Measurements from ENCODE around the gene TNXB. TPM values are rescaled to one million over a fixed set of nuclear protein-coding genes. Genes with fewer than 3 reads are reported as not detected.

TNXB gene
- total RNA-seq, 2 donors from 2014 or later, result 194 to 210 TPM

- peaks cover 19 to 51% of the 10 kb centered on the region in 2 donors for H3K4me1 ChIP-seq (ENCODE audit: control insufficient read depth in 1 of 2, low read depth in 2 of 2)
- no peak for TF ChIP-seq CTCF (IDR thresholded peaks at IDR 0.05)
- peak within 1 kb of the TSS; percentile 94 to 96 for H3K27ac ChIP-seq
- ATAC-seq (ENCODE audit: insufficient number of reproducible peaks, low FRiP score, low read depth) (peak; percentile 62), DNase-seq (ENCODE audit: low spot score) (peak; percentile 75)
- H3K4me3 ChIP-seq, result peak within 1 kb of the TSS; percentile 94
- H3K9me3 ChIP-seq, result no peaks in the 10 kb centered on the region
- H3K36me3 ChIP-seq, result peaks cover 11% of the 10 kb centered on the region
- H3K27me3 ChIP-seq (replicated peaks; ENCODE audit: insufficient read depth), result no peaks in the 10 kb centered on the region
Observed at GRCh38 chr6:32153564-32154513, 44.7 kb upstream of the TNXB start, which contains the start of gene PPT2. Gene PPT2 (plus strand): TSS chr6:32154141. CDS start chr6:32154595, 454 bp downstream.

- ATAC-seq (ENCODE audit: insufficient number of reproducible peaks, low FRiP score, low read depth) (no peak), DNase-seq (ENCODE audit: low spot score) (no peak)
- Histone ChIP-seq H3K4me1 (ENCODE audit: control insufficient read depth in 1 of 2, low read depth in 2 of 2) (peaks cover 19 to 51% of the 10 kb centered on the region in 2 donors), H3K36me3 (peaks cover 6% of the 10 kb centered on the region), H3K9me3 (no peaks in the 10 kb centered on the region), H3K27ac (peak overlapping the region; percentile 94 to 96), H3K27me3 (replicated peaks; ENCODE audit: insufficient read depth) (no peaks in the 10 kb centered on the region), H3K4me3 (peak overlapping the region; percentile 94)
- TF ChIP-seq CTCF (IDR thresholded peaks at IDR 0.05), result no peak
Observed at GRCh38 chr6:32152769-32153563, 43.8 kb upstream of the TNXB start.

- peak within 1 kb of the TSS; percentile 94 to 96 for H3K27ac ChIP-seq
- ATAC-seq (ENCODE audit: insufficient number of reproducible peaks, low FRiP score, low read depth) (no peak), DNase-seq (ENCODE audit: low spot score) (no peak)
- H3K4me1 ChIP-seq (ENCODE audit: control insufficient read depth in 1 of 2, low read depth in 2 of 2), result peaks cover 19 to 51% of the 10 kb centered on the region in 2 donors
- no peaks in the 10 kb centered on the region for H3K36me3 ChIP-seq
- no peaks in the 10 kb centered on the region for H3K9me3 ChIP-seq
- H3K4me3 ChIP-seq, result peak within 1 kb of the TSS; percentile 94
- H3K27me3 ChIP-seq (replicated peaks; ENCODE audit: insufficient read depth), result no peaks in the 10 kb centered on the region
- no peak for TF ChIP-seq CTCF (IDR thresholded peaks at IDR 0.05)
Observed at GRCh38 chr6:32151863-32152768, 43.0 kb upstream of the TNXB start, which contains the start of gene PRRT1. Gene PRRT1 (minus strand): TSS chr6:32151939. CDS start chr6:32151827, 112 bp downstream.

GRCh38 chr6:32151181-32151862, 42.2 kb upstream of the TNXB start:
- TF ChIP-seq CTCF (IDR thresholded peaks at IDR 0.05), result no peak
- H3K27me3 ChIP-seq (replicated peaks; ENCODE audit: insufficient read depth), result no peaks in the 10 kb centered on the region
- H3K27ac ChIP-seq, result peak overlapping the region; percentile 48 to 61
- H3K4me1 ChIP-seq (ENCODE audit: control insufficient read depth in 1 of 2, low read depth in 2 of 2), result peaks cover 19 to 51% of the 10 kb centered on the region in 2 donors
- H3K9me3 ChIP-seq, result no peaks in the 10 kb centered on the region
- H3K36me3 ChIP-seq, result no peaks in the 10 kb centered on the region
- DNase-seq (ENCODE audit: low spot score) (no peak), ATAC-seq (ENCODE audit: insufficient number of reproducible peaks, low FRiP score, low read depth) (no peak)
- H3K4me3 ChIP-seq, result peak overlapping the region; percentile 94

Measured in thoracic aorta (tissue), 2 donors.